ENCODE measurements around the gene SLC16A10.

- TF ChIP-seq CREB1 (CRISPR knock-in tag; IDR thresholded peaks at IDR 0.05; ENCODE audit: low read depth) (no peak), REST (IDR thresholded peaks at IDR 0.05; ENCODE audit: unreplicated experiment) (no peak), CTCF (conservative IDR thresholded peaks at IDR 0.05; ENCODE audit: low read depth in 2 of 2) (no peak), POLR2AphosphoS5 (IDR thresholded peaks at IDR 0.05; ENCODE audit: low read depth) (no peak), EZH2 (IDR thresholded peaks at IDR 0.05; ENCODE audit: low read depth, unreplicated experiment) (no peak), NANOG (IDR thresholded peaks at IDR 0.05; ENCODE audit: borderline replicate concordance) (no peak), EZH2phosphoT487 (IDR thresholded peaks at IDR 0.05; ENCODE audit: unreplicated experiment) (no peak), STAT1 (IDR thresholded peaks at IDR 0.05; ENCODE audit: unreplicated experiment) (no peak)
These were observed 105.7 kb downstream of the SLC16A10 start for GRCh38 chr6:111192911-111193555.

All from GM23338 (cell line).